AG08396 (cell line): ENCODE data around the gene PLEKHD1.
"Not testable (repeated sequence)": the region's sequence is repeated elsewhere in the genome, so short reads cannot be mapped to it uniquely, and the experiment has no call there.

Source experiments
- DNase-seq: peaks from one replicate; pipeline ENCODE4 v3.0.0; 2012; ENCODE audit warnings: low spot score, mixed read lengths

The PLEKHD1 gene

DNA sequence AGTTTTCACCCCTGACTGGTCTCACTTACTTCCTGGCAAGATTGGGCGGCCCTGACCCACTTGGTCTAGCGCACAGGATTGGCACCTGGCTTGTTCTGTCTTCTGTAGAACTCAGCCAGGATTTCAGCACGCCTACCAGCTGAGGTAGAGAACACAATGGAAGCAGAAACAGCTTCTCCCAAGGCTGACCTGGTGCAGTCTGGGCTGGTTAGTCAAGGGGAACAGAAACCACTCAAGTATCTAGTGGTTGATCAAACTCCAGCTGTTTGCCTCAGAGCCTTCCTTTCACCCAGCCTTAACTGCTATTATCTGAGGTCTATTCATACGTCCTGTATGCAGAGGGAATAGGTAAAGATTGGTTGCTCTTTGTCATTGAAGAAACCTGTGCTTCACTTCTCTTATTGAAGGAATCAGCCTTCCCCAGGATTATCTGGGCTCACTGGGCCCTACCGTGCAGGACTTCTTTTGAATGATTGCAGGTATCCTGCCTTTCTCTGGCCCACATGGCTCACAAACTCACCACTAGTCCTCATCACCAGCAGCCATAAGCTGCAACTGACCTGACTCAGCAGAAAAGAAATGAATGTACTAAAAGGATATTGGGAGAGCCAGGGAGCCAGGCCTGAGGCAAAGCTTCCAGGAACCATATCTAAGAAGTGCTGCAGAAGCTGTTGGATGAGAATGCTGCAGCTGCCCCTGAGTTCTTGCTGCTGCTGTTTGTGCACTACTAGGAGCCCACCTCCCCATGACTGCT is 2.5 kb upstream of the PLEKHD1 start:
- no peak for DNase-seq

DNA sequence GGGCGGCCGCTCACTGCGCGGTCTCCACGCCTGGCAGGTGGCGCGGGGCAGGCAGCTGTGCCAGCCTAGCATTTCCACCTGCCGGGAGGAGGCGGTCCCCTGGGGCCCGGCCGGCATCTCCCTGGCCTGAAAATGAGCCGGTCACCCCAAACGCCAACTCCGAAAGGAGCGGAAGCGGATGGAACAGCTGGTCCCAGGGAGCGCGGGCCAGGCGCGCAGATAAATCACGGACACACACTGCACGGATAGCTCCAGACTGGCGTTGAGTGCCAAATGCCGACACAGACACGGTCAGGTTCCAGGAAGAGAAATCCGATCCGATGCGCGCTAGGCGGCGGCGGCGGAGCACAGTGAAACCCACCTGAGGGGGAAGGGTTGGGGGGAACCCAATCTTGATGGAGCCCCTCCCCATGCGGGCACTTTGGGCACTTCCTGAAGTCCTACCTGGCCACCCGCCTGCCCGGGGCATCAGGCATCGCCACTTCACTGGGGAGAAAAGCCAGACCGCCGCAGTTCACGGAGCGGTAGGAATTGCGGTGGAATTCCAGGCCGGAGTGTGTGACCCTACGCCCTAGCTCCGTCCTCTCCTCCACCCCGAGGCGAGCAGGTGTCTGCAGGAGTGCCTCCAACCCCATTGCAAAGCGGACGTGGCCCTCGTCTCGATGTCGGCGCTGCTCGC is 624 bp upstream of the PLEKHD1 start:
- peak; percentile 61 for DNase-seq

DNA sequence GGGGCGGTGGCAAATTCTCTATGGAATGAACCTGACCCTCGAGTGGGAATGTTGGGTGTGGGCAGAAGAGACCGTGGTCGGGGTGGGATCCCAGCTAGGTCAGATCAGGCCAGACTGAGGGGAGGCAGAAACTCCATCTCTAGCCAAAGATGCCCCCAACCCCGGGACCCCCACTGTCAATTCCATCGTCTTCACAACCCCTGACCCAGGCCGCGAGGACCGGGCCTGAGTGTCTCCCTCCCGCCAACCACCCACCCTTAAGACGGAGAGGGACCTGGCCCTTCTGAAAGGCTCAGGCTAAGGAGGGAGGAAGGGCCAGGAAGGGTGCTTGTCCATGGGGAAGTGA is 760 bp downstream of the PLEKHD1 start:
- DNase-seq = no peak

DNA sequence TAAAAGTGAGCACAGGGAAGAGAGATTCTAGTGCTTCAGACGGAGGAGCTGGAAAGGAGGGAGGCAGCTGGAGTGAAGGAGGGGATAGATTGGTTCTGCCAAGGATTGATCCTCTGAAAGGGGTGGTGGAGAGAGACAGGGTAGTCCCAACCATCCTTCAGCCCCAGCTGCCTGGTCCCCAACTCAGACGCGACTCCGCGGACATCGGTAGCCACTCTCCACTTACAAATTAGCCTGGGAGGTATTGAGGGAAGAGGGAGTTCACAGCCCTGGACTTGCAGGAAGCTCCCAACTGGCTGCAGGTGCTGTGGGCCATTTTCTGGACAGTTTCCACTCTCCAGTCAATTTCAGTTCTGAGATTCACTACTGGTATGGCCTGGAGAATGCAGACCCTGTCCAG is 1.2 kb downstream of the PLEKHD1 start:
- DNase-seq = no peak

DNA sequence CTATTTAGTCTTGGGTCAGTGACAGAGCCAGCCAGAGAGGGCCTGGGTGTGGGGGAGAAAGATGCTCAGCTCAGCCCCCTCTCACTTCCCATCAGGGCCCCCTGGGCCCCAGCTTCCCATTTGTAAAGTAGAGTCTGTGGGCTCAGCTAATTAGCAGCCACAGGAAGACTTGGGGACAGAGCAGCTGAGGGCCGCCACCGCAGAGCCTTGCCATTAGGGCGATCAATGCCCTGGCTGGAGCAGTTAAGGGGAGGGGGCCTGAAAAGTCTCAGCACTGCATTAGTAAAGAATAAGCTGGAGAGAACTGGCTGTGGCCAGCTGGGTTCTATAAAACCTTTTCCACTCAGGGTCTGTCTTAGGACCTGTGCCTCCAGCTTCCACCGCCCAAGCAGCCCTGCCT is 2.7 kb downstream of the PLEKHD1 start:
- no peak for DNase-seq

DNA sequence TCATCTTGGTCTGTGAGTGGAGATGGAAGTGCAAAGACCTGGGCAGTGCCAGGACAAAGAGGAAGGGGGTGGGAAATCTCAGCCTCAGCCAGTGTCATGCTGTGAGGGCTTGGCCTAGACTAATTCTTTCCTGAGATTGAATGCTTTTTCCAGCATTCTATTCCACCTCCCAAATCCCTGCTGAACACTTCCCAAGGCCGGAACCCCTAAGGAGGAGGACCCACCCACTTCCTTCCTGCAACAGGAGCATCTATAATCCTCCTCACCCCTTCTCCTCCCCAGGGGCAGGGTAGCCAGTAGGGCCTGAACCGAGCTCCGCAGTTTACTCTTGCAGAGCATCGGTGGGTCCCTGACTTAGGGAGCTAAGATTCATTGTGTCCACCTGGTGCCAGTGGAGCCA is 3.2 kb downstream of the PLEKHD1 start:
- DNase-seq = no peak

DNA sequence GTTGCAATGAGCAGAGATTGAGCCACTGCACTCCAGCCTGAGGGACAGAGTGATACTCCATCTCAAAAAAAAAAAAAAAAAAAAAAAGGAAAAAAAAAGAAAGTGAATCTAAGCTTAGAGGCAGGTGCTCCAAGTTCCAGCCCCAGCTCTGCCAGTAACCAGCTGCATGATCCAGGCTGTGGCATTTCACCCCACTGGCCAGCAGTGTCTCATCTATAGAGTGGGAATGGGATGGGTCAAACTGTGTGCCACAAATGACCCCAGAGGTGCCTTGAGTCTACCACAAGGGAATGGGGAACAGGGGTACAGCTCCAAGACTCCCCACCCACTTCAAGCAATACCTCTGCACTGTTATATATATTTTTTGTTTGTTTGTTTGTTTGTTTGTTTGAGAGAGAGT is 5.0 kb downstream of the PLEKHD1 start:
- no peak for DNase-seq

DNA sequence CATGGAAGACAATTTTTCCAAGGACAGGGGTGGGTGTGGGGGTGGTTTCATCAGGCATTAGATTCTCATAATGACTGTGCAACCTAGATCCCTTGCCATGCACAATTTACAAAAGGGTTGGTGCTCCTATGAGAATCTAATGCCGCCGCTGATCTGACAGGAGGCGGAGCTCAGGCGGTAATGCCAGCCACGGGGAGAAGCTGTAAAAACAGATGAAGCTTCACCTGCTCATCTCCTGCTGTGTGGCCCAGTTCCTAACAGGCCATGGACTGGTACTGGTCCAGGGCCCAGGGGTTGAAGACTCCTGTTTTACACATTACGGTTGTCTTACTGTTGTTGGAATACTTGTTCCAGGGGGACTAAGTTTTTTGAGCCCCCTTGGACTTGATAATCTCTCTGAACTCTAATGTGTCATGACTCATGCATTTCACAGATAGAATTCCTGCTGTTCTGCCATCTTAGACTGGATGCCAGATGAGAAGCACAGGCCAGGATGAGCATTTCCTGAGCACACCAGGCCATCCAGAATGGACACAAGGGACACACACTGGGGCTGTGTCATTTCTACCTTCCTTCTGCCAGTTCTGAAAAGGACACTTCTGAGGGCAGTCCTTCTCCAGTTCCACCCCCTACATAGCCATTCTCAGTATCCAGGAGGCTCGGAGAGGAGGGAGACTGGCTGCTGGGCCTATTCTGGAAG is 5.8 kb downstream of the PLEKHD1 start:
- no peak for DNase-seq

DNA sequence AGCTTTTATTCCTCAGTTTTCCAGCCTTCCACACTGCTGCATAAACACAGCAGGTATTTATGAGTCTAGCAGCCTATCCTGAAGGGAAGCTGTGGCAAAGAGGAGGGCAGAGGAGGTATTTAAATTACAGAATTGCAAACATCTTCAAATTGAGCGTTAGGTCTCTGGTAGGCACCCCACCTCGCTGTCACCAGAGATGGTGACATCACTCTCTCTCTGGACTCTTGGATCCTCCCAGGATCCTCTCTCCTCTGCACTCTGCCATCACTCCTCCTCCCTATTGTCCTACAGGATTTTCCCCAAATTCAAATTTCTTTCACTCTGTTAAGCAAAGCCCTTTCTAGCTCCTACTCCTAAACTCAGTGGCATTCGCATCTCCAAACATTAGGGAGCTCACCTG is 6.7 kb downstream of the PLEKHD1 start:
- no peak for DNase-seq

DNA sequence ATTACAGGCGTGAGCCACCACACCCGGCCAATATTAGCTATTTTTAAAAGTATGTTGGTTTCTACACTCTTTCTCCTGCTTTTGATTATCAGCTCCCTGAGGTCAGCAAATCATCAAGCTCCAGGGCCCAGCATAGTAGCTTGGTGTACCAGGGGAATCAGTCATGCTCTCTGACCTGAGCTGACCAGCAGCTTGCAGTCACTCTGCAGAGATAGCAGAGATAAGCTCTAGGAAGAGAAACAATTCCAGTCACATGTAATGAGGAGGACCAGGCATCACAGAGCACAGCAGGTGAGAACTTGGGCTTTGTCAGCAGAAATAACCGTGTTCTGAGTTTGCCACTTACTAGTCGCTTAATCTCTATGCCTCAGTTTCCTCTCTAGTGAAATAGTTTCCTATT is 8.5 kb downstream of the PLEKHD1 start:
- no peak for DNase-seq

DNA sequence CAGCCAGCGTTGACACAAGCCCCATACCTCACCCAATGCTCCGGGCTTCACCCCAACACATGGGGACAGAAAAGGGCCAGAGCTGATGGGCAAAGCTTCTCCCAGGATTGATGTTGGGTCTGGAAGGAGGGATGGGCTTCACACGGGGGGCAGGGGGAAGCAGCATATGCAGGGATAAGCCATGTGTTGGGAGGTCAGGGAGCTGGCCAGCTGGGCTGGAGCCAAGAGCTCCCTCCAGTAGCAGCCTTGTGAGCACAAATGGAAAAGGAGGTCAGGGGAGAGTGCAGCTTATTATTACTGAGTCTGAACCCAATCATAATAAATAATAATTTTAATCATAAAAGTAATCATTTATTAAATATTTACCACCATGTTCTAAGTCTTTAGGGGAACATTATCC is 9.3 kb downstream of the PLEKHD1 start:
- DNase-seq = no peak

DNA sequence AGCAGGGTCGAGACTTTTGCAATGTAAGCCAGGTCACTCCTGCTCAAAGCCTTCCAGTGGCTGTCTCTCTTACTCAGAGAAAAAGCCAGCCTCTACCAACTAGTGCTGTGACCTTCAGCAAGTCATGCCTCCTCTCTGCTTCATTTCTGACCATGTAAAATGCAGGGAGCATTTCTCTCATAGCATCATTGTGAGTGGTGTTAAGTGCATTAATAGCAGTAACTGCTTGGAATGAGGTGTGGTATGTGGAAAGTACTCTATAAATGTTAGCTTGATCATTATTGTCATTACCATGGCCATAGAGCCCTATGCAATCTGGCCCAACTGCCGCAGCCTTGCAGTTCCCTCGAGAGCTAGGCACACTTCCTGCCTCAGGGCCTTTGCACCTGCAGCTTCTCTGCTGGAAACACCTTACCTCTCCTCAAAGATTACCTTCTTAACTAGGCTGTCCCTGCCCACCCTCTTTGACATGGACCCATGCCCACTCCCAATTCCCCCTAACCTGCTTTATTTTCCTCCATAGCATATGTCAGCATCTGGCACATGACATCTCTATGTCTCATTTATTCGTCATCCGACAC is 10.9 kb downstream of the PLEKHD1 start:
- no peak for DNase-seq

DNA sequence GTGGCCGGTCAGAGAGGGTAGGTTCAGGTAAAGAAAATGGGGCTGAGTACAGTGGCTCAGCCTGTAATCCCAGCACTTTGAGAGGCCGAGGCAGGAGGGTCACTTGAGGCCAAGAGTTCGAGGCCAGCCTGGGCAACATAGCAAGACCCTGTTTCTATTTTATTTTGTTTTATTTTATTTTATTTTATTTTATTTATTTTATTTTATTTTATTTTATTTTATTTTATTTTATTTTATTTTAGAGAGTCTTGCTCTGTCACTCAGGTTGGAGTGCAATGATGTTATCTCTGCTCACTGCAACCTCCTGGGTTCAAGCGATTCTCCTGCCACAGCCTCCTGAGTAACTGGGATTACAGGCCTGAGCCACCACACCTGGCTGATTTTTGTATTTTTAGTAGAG is 13.3 kb downstream of the PLEKHD1 start:
- DNase-seq = not testable (repeated sequence)

DNA sequence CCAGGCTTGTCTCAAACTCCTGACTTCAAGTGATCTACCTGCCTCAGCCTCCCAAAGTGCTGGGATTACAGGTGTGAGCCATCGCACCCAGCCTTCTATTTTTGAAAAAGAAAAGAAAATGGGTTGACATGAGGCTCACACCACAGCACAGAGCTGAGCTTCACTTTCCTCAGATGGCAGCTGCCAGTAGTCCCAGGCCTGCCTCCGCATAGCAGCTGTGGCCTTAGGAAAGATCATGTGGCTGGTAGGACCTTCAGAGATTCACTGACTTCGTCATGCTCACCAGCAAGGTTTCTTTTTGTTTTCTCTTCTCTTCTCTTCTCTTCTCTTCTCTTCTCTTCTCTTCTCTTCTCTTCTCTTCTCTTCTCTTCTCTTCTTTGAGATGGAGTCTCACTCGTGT is 13.8 kb downstream of the PLEKHD1 start:
- DNase-seq = not testable (repeated sequence)

DNA sequence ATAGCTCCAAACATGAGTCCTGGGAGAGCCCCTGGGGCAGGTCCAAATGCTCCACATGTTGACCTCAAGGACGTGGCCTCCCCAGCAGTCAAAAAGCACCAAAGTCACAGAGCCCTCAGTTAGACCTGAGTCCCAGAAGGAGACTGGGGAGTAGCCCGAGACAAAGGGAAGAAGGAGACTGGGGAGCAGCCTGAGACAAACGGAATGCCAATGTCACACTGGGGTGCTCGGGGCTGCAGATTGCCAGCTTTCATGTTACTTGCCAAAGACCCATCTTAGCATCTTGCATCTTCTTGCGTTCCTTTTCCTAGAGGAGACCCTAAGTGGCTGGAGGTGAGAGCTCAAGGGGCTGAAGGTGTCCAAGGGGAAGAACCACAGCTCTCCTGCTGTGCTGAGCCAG is 14.9 kb downstream of the PLEKHD1 start:
- no peak for DNase-seq

DNA sequence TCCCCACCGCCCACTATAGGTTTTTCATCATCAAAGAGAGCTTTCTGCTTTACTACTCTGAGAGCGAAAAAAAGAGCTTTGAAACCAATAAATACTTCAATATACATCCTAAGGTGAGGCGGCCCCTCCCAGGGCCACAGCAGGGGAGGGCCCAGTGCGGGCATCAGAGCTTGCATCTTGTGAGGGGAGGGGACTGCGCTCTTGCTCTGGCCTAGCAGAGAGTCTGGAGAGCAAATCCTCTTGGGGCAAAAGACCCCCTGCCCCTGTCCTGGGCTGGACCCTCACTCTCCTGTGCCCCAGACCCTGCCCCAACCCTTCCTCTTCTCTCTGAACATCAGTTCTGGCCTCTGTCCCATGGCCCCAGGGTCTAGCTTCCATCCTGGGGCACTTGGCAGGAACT is 15.6 kb downstream of the PLEKHD1 start:
- DNase-seq = no peak

DNA sequence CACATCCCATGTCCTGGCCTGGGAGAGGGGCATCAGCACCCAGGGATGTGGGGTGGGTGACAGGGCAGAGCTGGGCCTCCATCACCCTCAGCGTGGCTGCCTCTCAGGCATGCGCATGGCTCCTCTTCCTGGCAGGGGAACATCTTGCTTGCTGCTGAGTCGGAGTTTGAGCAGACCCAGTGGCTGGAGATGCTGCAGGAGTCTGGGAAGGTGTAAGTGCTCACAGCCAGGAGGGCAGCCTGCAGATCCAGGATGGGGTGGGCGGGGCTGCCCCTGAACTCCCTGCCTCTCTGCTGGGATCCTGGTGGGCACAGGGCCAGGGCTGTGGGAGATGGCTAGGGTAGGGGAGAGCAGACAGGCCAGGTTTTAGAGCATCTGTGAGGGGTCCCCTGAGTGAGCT is 16.2 kb downstream of the PLEKHD1 start:
- no peak for DNase-seq

DNA sequence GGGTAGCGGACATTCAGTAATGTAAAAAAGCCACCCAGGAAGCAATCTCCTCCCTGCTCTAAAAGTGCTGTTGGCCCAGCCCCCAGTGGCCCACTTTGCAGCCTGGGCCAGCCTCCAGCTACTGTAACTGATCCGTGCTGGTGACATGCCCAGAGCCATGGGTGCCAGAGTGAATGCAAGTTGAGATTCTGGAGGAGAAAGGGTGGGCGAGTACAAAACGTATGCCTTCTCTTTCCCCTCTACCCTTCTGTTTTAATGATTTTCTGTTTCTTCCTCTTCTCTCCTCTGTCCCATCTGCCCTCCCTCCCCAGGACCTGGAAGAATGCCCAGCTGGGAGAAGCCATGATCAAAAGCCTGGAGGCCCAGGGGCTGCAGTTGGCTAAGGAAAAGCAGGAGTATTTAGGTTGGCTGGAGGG is 16.9 kb downstream of the PLEKHD1 start:
- no peak for DNase-seq

DNA sequence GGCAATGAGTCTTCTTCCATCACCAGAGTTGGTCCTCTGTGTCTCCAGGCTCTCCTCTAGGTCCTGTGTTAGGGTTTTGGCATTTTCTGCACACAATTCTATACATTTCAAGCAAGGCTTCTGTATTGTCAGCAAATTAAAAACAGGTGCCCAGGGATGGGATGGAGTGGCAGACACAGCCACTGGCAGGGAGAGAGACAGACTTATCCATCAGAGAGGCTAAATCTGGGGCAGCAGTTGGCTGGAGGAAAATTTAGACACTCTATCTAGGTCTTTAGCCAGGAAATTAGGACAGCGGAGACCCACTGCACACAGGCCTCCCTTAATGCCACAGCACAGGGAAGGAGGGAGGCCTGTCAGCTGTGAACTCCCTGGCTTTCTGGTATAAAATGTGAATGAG is 20.2 kb downstream of the PLEKHD1 start:
- DNase-seq = no peak

DNA sequence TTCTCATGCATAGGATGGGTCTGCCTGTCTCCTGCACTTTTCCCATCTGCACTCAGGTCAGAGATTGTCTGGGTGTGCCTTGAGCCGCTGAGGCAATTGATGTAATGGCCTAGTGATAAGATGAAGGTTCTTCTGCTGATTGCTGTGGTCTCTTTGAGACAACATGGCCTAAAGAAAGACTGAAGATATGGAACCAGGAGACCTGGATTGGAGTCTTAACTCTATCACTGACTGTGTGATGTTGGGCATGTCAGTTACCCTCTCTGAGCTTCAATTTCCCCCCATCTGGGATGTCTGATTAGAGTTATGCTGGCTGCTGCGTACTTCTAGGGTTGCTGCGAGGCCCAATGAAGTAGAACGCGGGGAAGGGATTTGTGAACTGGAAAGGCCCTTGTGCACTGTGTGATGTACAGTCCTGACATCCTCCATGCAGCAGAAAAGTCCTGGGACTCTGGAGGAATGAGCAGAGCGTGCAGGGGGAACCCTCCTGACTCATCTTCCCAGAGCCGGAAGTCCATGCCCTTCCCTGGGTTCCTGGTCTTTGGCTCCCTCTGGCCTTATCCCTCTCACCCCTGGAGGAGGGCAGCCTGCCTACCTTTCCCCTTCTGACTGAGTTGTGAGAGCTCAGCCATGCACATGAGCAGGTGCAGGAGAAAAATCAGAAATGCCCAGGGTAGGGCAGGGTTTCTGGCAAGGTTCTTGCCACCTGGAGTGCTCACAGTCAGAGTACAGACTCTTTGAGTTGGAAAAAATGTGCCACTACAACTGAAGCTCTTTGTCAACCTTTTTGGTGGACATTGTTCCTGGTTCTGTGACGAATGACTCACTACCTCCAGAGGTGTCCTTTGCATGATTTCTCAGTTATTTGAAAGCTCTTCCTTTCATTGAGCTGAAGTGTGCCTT is 21.1 kb downstream of the PLEKHD1 start:
- DNase-seq = no peak

DNA sequence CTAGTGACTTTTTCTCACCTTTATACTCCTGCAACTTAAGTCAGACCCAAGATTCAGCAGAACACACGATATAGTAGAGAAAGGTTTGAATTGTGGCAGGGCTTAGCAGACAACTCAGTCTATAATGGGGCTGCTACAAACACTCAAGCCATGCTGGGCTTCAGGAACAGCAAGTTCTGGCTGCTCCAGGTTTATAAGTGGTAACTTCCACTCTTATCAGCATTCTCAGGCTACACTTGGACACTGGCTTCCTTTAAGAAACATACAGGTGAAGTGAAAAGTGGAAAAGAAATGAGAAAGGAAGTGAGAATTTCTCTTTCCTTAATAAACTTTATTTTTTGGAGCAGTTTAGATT is 21.7 kb downstream of the PLEKHD1 start:
- no peak for DNase-seq
